ENCODE measurements around the gene SLC39A11.
"Not testable (repeated sequence)": the region's sequence is repeated elsewhere in the genome, so short reads cannot be mapped to it uniquely, and the experiment has no call there.

The SLC39A11 gene

DNA sequence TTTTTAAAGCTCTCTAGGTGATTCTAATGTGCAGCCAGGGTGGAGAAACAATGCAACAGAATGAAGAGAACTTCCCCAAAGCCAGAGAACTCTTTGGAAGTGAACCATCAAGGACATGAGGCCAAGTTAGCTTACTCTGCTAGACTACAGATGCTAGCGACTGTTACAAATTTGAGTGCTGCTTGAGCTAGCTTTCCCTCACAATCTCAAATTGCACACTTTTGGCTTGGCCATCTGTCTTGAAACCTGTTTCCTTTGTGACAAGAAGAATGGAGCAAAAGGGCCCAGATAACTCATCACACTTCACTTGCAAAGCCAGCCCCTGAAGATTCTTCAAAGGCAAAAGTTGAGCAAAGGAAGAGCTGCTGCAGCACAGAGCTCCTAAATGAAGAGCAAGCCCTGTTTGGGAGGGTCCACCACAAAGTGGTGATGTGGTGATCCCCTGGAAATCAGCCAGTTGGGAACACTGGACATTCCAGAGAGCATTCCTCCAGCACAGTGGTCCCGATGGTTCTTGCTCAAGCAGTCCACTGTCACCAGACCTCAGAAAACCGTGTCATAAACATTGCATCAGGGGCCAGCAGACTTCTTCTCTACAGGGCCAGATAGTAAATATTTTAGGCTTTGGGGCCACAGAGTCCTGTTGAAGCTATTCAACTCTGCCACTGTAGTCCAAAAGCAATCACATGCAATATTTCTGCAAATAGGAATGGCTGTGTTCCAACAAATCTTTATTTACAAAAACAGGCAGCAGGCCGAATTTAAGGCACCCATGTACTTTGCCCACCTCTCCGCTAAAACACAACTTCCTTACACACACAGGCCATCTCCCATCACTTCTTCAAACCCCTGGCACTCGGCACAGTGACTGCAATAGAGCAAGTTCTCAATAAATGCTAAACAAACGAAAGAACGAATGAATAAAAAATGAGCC lies 21.2 kb downstream of the SLC39A11 start:
- DNase-seq (ENCODE audit: low read depth), result no peak

DNA sequence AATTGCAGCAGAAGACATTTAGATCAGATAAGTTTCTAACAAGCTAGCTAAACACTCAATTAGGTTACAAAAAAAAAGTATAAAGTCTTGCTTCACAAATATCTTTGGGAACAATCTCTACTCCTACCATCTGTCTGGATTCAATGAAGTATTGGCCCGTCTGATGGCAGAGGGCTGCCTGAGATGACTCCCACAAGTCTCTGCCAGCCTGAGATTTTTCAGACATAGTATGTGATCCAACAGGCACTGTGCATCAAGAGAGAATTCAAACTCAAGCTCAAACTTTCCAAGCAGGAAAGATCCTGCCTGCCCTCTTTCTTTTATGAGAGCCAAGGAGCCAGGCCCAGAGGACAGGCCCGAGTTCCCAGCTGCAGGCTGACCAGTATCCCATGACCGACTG lies 22.6 kb downstream of the SLC39A11 start:
- DNase-seq (ENCODE audit: low read depth), result no peak

DNA sequence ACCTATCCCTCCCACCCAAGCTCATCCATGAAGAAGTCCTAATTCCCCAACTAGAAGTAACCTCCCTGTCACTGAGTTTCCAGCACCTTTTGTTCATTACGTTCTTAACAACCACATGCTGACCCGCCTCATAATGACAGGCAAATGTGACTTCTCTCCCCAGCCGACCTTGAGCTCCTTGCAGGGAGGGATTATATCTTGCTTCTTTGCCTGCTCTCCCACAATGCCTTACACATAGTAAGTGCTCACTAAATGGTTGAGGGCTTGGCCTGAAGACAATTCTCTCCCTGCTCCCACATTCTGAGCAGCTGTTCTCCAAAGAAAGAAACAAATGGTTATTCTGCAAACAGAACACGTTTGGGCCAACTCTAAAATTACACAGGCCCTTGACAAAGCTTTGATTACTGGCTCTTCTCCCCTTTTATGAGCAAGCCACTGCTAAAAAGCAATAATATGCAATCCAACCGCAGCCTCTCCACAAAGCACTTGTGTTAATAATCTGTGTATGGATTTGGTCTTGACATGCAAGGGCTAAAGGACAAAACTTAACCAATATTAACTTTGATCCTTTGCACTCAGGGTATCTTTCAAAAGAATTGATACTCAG lies 23.2 kb downstream of the SLC39A11 start:
- DNase-seq (ENCODE audit: low read depth), result no peak

DNA sequence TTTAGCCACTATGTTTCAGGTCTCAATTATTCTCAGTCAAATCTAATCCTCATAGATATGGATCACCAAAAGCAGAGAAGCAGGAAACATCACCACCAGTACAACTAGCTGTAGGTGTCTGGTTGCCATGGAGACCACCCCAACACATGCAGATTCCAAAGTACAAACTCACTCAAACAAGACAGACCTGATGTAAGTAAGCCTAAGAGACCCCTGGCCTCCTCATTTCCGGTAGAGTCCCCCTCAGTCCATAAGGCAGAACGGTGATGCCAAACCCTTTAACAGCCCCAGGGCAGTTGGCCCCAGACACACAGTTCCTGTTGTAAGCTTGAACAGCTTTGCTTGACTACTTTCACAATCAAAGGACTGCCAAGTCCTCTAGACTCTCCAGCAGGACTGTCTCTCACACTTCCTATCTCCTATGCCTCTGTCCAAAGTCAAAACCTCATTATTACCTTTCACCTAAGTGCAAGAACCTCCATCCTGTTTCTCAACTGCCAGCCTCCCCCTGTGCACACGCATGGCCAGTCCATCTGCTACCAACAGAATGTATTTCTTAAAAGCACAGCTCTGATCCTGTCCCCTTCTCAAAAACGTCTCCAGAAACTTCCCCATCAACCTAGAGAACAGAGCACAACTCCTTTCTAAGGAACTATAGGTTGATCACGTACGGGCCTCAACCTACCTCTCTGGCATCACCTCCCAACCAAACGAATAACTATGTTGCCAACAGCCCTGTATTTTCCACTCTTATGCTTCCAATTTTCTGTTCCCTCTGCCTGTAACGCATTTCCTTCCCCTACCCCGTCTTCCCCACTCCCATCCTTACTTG lies 23.9 kb downstream of the SLC39A11 start:
- DNase-seq (ENCODE audit: low read depth), result peak; percentile 60

DNA sequence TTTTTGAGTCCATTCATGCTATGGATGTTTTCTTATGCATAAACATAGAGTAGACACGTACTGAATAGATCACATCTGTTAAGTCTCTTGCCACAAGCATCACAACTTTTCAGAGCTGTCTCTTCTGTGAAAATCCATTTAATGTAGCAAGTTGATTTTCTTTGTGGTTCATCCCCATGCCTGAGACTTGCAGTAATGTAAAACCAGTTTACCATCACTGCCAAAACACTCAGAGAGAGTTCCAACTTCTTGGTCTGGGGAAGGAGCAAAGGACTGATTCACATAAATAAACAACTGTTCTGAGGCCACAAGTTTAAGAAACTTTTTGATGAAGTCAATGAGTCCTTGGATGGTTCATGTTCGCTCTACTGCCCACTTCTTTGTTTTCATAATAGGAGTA lies 24.8 kb downstream of the SLC39A11 start:
- DNase-seq (ENCODE audit: low read depth), result not testable (repeated sequence)

DNA sequence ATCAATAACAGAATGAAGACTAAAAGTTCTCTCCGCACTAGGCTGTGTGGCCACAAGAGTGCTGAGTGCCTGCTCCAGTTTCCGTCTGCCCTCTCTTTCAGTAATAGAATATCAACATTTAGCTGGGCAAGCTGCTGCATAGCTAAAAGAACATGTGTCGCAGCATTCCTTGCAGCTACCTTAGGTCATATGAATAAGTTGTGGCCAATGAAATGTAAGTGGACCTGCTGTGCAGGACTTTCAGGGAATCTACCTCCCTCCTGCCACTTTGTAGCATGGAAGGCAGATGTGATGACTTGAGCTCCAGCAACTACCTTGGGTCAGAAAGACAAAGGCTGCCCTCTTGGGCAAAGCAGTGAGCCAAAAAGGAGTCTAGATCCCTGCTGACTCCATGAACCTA lies 25.4 kb downstream of the SLC39A11 start:
- DNase-seq (ENCODE audit: low read depth), result no peak

DNA sequence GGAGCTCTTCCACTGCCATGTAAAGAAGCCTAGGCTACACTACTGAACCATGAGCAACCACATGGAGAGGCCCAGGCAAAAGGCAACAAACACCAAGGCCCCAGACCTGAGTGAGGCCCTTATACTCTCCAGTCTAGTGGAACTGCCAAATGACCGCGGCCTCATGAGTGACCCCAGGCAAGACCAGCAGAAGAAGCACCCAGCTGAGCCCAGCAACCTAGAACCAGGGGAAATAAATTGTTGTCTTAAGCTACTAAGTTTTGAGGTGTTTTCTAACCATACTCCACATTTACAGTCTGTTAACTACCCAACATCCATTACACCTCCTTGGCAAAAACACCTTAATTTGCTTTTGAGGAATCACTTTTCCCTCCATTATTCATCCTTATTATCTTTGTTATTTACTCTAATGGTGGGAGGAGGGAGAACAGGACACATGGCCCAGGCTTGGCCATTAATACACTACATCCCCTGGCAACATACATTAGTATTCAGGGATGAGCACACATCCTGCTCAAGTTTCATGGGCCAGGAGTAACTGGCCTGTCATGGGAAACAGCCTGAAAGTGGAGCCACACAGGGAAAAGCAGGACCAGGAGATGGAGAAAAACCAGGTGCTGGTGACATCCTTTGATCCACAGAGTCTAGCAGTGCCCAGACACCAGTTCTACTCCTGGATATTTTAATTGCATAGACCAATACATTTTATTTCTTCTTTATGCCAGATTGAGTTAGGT lies 26.2 kb downstream of the SLC39A11 start:
- DNase-seq (ENCODE audit: low read depth), result no peak

DNA sequence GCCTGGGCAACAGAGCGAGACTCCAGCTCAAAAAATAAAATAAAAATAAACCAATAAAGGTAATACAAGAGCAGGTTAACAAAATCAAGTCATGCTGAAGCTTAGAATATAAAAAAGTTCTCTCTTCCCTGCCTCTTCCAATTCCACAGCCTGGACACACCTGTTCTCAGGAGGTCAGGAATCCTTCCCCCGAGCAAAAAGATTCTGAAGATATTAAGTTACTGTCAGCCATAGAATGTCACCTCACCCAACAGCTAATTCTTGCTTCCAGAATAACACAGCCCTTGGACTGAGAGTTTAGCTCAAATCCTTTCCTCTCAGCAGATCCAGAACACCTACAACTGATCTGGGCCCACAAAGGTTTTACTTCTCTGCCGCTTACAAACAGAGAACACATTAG lies 27.1 kb downstream of the SLC39A11 start:
- DNase-seq (ENCODE audit: low read depth), result no peak

DNA sequence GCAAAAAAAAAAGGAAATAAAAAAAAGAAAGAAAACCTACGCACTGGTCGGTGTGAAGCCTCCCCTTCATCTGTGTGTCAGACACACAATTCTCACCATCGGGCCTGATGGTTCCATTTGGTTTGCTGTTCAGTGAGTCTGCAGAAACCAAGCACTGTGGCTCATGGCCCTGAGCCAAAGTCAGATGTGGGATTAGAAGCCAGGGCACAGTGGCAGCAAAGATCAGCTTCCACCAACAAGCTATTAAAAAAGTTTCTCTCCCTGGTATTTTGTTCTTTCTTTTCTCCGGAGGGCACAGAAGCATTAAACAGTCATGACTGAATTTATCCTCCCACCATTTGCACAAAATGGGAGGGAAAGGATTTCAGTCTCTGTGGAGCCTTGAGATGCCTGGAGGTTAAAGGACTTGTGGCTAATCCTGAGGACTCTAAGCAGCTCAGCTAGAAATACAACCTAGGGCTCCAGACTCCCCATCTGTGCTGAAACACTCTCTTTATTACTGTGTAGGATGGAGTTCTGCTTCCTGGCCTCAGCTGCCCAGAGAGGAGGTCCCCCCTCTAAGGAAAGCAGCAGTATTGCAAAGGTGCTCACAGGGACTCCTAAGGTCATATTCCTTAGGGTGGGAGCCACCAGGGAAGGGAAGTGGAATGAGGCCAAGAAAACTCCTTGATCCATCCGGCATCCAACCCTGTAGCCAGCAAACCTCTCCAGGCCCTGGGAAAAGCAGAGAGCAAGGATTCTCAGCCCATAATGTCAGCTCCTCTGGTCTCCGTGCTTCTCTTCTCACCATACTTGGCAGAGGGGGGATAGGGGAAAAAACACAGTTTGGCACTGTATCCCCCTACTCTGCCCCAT lies 28.2 kb downstream of the SLC39A11 start:
- DNase-seq (ENCODE audit: low read depth), result no peak

DNA sequence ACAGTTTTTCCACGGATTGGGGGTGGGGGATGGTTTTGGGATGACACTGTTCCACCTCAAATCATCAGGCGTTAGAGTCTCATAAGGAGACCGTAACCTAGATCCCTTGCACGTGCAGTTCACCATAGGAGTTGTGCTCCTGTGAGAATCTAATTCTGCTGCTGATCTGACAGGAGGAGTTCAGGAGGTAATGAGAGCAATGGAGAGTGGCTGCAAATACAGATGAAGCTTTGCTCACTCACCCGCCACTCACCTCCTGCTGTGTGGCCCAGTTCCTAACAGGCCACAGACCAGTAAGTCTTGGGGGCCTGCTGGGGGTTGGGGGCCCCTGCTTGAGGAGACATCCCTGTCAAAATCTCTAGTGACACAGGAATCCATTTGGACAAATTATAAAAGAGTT lies 29.8 kb downstream of the SLC39A11 start:
- DNase-seq (ENCODE audit: low read depth), result no peak

DNA sequence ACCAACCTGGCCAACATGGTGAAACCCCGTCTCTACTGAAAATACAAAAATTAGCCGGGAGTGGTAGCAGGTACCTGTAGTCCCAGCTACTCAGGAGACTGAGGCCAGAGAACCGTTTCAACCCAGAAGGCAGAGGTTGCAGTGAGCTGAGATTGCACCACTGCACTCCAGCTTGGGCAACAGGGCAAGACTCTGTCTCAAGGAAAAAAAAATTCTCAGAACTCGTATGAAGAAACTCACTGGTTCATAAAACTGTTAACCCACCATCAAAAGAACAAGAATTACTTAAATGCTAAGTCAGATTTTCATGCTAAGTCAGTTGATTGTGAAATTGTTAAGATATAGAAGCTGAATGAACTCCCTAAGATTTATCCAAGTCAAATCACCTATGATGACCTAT lies 31.3 kb downstream of the SLC39A11 start:
- peak; percentile 21 for DNase-seq (ENCODE audit: low read depth)

DNA sequence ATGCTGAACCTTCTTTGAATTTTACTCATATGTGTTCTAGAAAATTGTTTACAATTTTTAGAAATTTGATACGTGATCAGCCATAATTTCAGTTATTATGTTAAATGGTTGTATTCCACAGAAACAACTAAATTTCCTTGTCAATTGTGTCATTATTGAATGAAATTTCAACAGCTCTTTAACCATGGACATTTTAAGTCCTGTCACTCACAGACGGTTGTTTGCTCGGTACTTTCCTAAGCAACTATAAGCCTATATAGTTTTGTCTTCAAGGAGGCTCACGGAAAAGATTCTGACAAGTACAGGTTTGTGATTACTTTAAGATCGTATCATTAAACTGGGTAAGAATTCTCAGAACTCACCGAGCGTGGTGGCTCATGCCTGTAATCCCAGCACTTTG lies 31.8 kb downstream of the SLC39A11 start:
- DNase-seq (ENCODE audit: low read depth), result no peak

DNA sequence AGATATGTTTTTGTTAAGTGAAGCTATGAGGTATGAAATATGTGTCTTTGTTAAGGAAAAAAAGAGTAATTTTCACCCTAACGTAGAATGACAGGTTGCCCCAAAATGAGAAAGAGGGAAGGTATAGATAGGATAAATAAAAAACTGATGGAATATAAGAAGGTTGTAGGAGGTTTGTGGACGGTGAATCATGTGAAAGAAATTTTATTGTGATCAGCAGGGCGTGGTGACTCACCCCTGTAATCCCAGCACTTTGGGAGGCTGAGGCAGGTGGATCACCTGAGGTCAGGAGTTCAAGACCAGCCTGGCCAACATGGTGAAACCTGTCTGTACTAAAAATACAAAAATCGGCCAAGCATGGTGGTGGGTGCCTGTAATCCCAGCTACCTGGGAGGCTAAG lies 32.8 kb downstream of the SLC39A11 start:
- DNase-seq (ENCODE audit: low read depth), result peak; percentile 27

DNA sequence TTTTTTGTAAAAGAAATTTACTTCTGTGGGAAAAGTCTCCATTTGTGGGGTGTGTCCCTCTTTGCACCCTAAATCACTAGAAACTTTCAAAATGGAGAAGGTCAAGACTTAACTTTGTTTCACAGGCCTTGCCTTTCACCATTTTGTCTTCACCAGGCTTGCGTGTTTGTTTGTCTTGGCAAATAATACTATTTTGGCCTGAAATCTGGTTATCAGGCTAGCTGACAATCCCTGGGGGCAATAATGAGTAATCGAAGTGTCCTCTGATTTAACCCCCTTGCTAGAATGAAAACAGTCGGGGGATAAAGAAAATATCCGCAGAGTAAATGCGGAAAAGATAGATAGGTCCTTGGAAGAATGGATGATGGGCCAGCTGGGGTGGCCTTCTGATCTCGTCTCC lies 34.5 kb downstream of the SLC39A11 start:
- no peak for DNase-seq (ENCODE audit: low read depth)

DNA sequence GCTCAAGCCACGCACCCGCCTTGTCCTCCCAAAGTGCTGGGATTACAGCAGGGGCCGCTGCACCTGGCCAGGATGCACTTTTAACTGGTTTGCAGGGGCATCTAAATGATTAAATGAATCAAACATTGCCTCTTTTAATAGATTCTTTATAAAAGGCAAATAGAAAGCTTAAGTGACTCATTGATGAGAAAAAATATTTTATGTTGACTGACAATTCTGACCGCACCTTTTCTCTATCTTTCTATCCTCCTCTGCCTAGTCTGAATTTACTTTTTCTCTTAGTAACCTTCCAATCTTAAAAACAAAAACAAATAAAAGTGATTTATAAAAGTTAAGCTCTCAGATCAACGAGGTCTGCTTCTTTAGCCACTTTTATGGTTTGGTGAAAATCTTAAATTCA lies 35.3 kb downstream of the SLC39A11 start:
- no peak for DNase-seq (ENCODE audit: low read depth)

DNA sequence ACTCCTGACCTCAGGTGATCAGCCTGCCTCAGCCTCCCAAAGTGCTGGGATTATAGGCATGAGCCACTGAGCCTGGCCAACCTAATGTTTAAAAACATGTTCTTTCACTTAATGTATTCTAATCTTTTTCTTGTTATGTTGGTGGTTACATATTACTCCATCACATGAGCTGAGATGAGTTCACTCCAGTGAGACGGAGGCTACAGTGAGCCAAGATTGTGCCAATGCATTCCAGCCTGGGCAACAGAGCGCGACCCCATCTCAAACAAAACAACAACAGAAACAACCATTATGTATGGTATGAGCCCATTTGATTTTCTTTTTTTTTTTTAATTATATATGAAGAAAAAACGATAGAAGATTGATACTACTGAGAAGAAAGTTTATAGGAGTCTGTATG lies 39.6 kb downstream of the SLC39A11 start:
- peak; percentile 21 for DNase-seq (ENCODE audit: low read depth)

DNA sequence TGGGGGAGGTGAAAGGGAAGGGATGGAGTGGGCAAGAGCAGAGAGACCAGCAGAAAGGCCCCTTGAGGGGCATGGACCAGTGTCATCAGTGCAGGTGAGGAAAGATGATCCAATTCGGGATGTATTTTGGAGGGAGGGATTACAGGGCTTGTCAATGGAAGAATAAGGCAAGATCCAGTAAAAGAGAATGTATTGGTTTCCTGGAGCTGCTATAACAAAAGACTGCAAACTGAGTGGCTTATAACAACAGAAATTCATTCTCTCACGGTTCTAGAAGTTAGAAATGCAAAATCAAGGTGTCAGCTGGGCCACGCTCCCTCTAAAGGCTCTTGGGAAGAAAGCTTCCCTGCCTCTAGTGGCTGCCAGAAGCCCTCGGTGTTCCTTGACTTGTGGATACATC lies 41.7 kb downstream of the SLC39A11 start:
- no peak for DNase-seq (ENCODE audit: low read depth)

DNA sequence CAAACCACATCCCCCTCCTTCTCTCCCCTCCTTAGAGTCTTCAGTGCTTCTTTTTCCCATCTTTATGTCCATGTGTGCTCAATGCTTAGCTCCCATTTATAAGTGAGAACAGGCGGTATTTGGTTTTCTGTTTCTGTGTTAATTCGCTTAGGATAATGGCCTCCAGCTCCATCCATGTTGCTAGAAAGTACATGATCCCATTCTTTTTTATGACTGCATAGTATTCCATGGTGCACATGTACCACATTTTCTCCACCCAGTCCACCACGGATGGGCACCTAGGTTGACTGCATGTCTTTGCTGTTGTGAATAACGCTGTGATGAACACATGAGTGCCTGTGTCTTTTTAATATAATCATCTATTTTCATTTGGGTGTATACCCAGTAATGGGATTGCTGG lies 44.3 kb downstream of the SLC39A11 start:
- DNase-seq (ENCODE audit: low read depth), result no peak

DNA sequence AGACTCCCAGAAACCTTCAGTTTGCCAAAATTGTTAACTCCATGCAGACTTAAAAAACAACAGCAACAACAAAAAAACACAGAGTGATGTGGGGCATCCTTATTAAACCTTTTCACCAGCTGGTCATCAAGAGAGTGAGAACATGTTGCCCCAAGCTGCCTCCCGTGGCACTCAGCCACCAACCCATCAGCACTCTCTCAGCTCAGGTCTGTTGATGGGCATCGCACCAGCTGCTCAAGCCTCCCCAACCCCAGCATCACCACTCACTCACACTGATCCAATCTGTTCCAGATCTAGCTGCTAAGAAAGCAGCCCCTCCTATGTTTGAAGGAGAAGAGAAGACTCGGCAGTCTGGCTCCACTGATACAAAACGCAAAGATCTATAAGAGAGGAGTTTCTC lies 46.8 kb downstream of the SLC39A11 start:
- DNase-seq (ENCODE audit: low read depth), result no peak

DNA sequence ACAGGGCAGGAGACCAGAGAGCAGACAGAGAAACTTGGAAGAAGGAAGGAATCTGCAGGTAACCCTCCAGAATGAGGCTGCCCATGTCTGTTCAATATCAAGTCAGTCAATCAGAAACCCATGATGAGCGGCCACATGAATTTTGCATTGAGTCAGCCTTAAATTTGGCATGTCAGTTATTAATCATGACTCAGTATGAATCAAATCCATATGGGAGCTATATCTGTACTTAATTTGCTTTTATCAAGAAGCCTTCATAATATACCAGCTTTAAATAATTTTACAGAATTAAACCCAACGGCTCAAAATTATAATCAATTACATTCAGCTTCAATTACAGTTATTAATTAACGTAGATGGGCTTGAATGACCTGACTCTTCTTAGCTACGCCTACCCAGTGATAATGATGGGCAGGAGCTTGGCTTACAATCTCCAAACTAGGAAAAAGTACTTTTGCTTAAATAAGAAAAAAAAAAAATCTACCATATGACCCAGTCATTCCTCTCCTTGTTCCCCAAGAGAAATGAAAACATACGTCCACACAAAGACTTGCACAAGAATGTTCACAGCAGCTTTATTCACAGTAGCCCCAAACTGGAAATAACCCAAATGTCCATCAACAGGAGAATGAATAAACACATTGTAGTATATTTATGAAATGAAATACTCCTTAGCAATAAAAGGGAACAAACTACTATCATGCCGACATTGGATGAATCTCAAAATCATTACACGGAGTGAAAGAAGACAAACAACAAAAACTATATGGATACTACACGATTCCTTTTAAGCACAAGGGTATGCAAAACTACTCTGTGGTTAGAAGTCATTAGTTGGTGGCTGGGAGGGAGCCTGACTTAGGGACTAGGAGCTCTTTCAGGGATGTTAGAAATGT lies 48.6 kb downstream of the SLC39A11 start:
- DNase-seq (ENCODE audit: low read depth), result peak; percentile 19

Measured in amniotic epithelial cell (primary cell).